ENCODE data around the gene KCTD7.

The KCTD7 gene

GRCh38 chr7:66689081-66689480 lies 60.4 kb downstream of the KCTD7 start:
- H3K27me3 ChIP-seq (ENCODE audit: control insufficient read depth, insufficient read depth, low read length), result no peaks in the 10 kb centered on the region
- H3K4me3 ChIP-seq (ENCODE audit: low read length), result no peak overlapping the region
- H3K9me3 ChIP-seq (replicated peaks; ENCODE audit: low read length), result peaks cover 5% of the 10 kb centered on the region
- no peak overlapping the region for H3K4me2 ChIP-seq (ENCODE audit: low read length)
- H3K9ac ChIP-seq (ENCODE audit: low read depth, low read length), result no peak overlapping the region
- H3K4me1 ChIP-seq (ENCODE audit: control insufficient read depth, insufficient read depth, low read length), result peaks cover under 1% of the 10 kb centered on the region
- peaks cover 12% of the 10 kb centered on the region for H3K36me3 ChIP-seq (ENCODE audit: insufficient read depth, low read length)

GRCh38 chr7:66693331-66693730 lies 64.7 kb downstream of the KCTD7 start:
- Histone ChIP-seq H3K27me3 (ENCODE audit: control insufficient read depth, insufficient read depth, low read length) (no peaks in the 10 kb centered on the region), H3K4me2 (ENCODE audit: low read length) (no peak overlapping the region), H3K4me1 (ENCODE audit: control insufficient read depth, insufficient read depth, low read length) (peaks cover 12% of the 10 kb centered on the region), H3K9ac (ENCODE audit: low read depth, low read length) (no peak overlapping the region), H3K4me3 (ENCODE audit: low read length) (no peak overlapping the region), H3K9me3 (replicated peaks; ENCODE audit: low read length) (peaks cover 1% of the 10 kb centered on the region), H3K36me3 (ENCODE audit: insufficient read depth, low read length) (peaks cover 12% of the 10 kb centered on the region)

Measured in skeletal muscle satellite cell (primary cell).